Limb (tissue), 2 donors: Measurements from ENCODE around the gene SMAP2.

Source experiments
- DNase-seq, 2 donors: peaks; one replicate each; pipeline ENCODE4 v3.0.0-alpha.2; 2016; ENCODE audit errors: extremely low spot score in 2 of 2

Gene SMAP2

DNA sequence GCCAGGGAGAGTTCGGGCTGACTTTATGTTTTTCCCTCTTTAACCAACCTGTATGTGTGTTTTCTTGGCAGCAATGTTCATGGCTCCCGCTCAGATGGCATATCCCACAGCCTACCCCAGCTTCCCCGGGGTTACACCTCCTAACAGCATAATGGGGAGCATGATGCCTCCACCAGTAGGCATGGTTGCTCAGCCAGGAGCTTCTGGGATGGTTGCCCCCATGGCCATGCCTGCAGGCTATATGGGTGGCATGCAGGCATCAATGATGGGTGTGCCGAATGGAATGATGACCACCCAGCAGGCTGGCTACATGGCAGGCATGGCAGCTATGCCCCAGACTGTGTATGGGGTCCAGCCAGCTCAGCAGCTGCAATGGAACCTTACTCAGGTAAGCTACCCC lies 43.2 kb downstream of the SMAP2 start:
- no peak for DNase-seq

DNA sequence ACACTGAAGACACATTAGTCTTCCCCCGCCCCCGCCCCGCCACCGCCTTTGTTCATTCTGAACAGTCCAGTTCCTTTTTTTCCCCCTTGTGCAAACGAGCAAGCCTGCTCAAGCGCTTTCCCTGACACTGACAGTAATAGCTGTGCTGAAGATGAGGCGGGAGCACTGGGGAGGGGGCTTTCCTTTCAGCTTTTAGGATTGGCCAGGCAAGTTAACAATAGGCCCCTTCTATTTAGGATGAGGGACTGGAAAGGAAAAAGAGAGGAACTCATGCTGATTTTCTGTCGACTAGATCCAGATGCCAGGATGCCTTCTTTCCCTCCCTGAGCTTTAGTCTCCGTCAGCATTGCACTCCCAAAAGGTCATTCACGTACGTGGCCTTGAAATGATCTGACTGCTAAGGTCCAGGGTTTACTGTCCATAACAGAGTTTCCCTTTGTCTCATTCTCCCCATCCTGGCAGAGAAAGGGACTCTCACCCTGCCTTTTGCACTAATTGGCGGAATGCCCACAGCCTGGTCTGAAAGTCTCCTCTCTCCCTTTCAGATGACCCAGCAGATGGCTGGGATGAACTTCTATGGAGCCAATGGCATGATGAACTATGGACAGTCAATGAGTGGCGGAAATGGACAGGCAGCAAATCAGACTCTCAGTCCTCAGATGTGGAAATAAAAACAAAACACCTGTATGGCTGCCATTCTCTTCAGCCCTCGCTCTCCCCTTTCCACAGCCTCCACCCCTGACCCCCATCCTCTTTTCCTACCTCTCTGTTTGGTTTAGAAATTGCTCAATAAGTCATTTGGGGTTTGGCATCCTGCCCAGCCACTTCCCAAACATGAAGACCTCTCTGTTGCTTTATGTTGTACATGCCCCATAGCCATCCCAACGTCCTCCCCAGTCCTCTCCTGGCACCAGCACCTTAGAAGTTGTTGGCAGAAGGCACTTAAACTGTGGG lies 48.2 kb downstream of the SMAP2 start:
- DNase-seq = peak in 1 of 2 donors; percentile 45

DNA sequence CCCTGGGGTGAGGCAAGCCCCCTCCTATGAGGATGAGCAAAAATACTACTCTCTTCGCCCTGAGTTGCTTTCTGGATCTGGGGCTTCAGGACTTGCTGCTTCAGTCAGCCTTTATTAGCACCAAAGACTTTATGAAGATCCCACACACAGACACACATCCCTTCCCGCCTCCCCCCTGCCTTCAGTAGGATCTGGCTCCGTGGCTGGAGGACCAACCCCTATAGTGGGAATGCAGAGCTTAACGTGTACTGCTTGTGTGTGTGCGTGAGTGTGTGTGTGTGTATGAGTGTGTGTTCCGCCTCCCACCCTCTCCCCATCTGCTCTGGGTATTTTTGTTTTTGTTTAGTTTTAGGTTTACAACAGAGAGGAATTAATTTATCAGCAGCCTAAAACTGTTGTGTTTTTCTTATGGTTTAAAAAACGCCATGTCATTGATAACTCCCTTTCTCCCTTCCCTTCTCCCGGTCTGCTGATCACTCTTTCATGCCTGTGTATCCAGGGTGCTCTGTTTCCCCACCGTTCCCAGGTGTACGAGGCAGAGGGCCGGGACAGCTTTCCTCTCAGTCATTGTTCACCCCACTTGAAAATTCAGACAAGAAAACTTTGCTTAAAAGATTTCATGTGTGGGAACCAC lies 49.2 kb downstream of the SMAP2 start:
- no peak for DNase-seq

DNA sequence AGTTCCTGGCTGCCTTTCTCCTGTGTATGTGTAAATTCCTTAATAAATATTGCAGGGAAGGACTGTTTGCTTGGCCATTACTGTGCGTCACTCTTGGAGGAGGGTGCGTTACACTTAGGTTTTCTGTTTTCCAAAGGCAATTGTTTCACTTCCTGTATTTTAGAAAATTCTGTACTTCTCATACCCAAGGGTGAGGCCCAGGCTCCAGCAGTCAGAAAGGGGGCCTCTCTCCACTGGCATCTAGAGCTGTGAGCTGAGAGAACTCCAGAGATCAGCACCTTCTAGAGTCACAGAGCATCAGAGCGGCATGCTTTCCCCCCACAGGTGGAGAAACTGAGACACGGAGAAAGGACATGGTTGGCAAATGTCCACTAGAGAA lies 49.7 kb downstream of the SMAP2 start:
- no peak for DNase-seq

DNA sequence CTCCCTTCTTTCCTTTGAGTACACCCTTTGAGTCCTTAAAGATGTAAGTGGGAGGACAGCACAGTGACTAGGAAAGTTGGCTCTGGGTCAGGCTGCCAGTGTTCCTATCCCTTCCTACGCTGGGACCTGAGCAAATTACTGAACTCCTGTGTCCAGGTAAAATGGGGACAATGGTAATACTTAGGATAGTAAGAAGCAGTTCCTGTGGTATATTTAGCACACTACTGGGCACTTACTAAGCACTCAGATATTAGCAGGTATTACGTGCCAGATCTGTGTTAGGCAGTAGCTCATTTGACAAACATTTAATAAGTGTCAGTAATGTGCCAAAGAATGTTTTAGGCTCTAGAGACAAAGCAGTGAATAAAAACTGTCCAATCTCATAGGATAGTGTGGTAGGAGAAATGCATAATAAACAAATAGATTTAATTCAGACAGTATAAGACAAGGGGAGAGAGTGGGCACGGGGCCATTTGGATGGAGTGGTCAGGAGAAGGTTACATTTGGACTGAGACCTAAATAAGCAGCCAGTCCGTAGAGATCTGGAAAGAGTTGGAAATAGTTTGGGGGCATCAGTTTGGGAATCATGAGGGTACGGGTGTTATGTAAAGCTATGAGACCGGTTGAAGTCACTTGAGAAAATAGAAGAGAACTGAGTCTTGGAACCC lies 50.6 kb downstream of the SMAP2 start:
- no peak for DNase-seq

DNA sequence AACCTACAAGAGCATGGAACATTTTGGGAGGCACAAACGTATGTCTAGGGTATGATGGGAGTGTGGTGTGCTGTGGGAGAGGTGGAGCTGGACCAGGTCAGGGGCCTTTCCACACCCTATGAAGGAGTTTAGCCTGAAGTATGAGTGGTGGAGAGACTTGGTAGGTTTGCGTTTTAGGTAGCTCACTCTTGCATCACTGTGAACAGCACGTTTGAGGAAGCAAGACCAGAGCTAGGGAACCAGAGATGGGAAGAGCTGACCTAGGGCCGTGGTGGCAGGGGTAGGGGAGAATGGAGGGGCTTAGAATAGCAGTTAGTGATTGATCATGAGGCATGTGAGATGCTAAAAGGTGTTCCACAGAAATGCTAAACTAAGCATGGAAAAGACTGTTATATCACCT lies 51.7 kb downstream of the SMAP2 start:
- DNase-seq = no peak

DNA sequence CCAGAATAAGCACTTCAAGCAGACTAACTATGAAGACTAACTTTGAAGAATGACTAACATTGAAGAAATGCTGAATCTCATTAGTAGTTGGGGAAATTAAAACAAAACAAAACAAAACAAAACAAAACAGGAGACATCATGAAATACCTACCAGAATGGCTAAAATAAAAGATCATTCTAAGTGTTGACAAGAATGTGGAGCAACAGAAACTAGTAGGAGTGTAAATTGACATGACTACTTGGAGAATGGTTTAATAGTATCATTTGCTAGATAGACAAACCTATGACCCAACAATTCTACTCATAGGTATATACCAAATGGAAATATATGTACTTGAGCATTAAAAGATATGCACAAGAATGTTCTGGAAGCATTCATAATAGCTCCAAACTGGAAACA lies 57.9 kb downstream of the SMAP2 start:
- DNase-seq = no peak

DNA sequence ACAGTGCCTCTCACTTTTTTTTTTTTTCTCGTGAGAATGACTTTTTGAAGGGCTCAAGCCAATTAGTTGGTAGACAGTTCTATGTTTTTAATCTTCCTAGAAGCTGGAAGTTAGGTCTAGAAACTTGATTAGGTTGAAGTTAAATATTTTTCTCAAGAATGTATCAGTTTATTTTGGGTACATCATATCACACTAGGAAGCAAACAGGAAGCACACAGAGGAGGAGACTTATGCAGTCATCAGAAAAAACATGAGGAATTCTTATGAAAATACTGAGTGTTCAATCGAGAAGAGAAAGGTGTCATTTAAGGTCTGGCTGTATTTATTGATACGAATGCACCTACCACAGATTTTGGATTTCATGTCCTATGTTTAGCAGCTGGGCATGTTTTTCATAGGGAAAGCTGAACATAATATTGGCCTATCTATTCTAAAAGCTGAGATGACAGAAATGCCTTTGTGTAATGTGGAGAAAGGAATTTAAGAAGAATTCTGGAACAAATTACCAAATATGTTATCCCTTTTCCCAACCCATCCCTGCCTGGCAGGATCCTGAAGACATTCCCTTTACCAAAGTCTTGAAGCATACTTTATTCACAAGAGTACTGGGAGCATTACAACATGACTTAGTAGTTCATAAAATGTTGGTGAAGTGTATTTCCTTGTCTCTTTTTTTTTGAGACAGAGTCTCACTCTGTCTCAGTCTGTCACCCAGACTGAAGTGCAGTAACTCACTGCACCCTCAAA lies 59.3 kb downstream of the SMAP2 start:
- DNase-seq = no peak

DNA sequence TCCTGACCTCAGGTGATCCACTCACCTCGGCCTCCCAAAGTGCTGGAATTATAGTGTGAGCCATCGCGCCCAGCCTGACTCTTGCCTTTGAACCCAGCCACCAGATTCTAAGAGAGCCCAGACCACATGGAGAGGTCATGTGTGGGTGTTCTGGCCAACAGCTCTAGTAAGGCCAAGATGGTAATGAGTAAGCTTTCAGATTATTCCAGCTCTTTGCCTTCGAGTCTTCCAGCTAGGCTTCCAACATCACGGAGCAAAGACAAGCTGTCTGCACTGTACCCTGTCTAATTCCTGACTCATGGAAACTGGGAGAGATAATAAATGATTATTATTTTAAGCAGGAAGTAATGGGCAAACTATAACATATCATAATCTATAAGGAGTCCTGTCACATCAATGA lies 61.9 kb downstream of the SMAP2 start:
- DNase-seq = no peak

DNA sequence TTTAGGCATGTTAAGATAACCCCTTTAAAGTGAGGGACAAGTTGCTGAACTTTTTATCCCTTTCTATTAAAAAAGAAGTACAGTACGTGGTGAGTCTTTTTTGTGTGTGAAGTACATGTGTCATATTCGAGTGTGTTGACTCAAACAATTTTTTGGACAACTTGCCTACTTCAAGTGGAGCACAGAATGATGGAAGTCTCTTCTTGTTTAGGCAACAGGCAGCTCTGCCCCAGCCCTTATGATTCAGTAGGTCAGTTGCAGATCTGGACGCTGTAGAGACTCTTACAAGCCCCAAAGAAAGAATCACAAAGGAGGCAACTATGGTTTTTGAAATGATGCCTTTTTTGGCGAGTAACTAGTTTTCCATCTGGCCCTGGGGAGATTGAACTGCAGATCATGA lies 62.3 kb downstream of the SMAP2 start:
- DNase-seq = no peak

DNA sequence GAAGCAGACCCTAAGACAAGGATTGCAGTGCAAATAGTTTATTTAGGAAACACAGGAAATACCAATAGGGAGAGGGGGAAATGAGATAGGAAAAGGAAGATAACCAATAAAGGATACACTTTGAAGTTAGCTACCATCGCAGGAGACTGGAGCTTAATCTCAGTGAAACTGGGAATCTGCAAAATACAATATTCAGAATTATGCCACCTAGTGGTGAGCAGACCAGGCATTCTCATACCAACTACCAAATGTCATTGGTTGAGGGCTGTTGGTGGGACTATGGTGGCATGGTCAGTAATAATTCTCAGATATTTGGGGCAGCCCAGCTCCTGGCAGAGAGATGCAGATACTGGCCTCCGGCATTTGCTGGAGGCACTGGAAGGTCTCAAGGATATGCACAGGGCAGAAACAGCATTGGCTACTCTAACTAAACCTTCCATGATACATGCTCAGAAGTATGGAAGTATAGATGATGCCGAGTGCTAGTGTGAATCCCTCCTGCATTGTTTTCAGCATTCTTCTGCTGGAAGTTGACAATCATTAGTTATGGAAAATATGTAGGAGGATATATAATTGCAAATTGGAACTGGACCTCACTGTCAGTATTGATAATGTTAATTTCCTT lies 65.0 kb downstream of the SMAP2 start:
- DNase-seq = no peak

DNA sequence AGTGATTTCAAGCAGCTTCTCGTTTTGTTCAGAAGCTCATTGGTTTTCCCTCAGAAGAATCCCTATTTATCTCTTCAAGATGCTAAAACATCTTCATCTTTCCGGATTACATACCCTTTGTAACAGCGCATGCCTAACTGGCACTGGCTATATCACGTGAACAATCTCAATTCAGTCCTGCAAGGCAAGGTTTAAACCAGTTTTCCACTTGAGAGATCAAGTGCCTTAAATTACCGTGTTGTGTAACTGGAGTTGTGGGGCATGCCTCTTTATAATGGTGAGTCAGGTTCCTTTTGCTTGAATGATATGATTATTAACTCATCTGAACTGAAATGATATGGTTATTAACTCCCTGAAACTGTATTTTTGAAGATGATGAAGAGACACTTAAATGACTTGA lies 65.7 kb downstream of the SMAP2 start:
- no peak for DNase-seq

DNA sequence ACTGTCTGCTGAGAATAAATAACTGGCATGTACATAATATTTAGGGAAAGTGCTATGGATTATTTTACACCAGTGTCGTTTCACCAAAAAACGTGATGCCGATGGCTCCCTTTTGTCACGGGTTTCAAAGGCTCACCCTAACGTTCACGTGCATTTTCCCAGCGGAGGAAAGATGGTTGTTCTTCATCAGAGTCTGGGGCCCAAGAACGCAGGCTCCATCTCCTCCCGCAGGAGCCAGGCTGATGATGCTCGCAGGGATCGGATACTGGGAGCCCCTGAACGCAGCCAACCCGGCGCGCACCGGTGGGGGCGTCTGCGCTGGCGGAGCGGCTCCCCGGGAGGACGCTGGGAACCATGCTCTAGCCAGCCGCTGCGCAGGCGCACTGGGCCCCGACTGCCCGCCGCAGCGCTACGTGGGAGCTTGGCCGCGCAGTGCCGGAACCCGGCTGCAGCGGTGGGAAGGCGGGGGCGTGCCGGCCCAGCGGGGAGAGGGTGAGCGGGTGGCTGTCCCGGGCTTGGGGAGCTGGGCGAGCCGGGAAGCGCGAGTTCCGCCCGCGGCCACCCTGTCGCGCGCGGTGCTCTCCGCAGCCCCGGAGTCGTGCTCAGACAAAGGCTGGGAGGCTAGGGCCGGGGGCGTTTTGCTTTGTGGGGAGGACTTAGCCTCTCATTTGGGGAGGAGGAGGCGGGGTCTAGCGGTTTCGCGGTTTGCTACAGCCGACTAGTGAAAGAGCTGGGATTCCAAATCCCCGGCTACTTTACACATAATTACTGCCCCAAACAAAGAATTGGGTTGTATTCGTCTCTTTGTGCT lies 76.4 kb downstream of the SMAP2 start, which contains the start of gene ZFP69B:
Gene ZFP69B, plus strand, starts transcription at position 793 of the 811 bp plus-strand sequence. CDS start 486 bp downstream, outside the sequence.
- DNase-seq = peak; percentile 90 to 96

DNA sequence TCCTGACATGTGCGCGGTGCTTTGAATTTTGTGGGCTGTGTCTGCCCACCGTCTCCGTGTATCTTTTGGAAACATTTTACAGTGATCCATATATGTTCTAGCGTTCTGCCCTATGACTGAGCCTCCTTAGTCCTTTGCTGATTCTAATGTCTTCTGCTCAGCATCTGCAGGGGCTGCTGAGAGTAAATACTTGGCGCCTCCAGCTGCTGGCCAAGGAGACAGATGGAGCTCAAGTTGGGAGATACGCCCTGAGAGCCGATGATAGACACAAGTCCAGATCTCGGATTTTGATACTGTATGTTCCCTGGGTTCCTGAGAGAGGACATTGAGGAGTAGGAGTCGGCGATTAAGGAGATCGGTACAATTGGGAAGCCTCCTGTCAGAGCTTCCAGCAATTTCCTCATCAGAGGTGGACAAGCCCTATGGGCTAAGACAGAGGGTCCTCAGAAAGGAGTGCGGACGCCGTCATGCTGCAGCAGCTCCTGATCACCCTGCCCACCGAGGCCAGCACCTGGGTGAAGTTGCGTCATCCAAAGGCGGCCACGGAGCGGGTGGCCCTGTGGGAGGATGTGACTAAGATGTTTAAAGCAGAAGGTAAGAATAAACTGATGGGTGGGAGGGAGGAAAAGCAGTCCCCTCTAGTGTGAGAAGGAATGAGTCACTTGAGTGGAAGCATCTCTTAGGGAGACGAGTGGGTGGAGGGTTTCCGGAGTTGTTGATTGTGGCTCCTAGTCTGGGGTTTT lies 77.1 kb downstream of the SMAP2 start:
- no peak for DNase-seq

DNA sequence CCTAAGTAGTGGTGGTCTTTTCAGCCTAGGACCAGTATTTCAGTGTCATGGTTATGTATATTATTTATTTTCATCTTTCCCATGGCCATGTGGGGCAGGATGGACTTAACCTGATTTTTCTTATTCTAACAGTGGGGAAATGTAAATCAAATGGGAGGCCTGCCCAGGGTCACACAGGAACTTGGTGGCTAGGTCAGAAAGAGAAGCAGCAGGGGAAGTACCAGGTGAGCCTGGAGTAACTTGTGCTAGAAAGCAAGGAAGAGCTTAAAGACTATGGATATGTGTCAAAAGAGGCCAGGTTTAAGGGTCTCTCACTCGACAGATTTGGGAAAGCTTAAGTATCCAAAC lies 77.7 kb downstream of the SMAP2 start:
- no peak for DNase-seq

DNA sequence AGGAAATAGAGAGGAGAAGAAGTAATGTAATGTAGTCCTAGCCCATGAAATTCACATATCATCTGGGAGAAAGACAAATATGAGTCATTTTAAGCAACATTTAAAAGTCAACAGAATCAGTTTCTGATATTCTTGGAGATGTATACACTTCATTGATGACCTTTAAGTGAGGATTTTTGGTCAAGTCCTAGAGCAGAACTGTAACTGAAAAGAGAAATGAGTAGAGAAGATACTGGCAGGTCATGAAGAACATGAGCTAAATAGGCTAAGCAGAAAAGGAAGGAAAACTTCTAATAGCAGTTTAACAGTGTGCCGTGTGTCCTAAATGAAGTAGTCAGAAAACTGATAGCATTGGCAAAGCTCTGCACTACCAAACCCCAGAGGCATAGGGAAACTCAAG lies 81.3 kb downstream of the SMAP2 start:
- DNase-seq = no peak

DNA sequence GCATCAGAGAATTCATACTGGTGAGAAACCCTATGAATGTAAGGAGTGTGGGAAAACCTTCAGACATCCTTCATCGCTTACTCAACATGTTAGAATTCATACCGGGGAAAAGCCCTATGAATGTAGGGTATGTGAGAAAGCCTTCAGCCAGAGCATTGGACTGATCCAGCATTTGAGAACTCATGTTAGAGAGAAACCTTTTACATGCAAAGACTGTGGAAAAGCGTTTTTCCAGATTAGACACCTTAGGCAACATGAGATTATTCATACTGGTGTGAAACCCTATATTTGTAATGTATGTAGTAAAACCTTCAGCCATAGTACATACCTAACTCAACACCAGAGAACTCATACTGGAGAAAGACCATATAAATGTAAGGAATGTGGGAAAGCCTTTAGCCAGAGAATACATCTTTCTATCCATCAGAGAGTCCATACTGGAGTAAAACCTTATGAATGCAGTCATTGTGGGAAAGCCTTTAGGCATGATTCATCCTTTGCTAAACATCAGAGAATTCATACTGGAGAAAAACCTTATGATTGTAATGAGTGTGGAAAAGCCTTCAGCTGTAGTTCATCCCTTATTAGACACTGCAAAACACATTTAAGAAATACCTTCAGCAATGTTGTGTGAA lies 89.5 kb downstream of the SMAP2 start:
- no peak for DNase-seq

DNA sequence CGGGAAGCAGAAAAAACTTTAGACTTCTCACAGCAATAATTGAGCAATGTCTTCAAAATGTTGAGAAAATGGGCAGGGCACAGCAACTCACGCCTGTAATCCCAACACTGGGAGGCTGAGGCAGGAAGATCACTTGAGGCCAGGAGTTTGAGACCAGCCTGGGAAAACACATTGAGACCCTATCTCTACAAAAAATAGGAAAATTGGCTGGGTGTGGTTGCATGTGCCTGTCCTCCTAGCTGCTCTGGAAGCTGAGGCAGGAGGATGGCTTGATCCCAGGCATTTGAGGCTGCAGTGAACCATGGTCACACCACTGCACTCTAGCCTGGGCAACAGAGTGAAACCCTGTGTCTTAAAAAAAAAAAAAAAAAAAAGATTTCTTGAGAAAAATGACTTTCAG lies 95.8 kb downstream of the SMAP2 start:
- no peak for DNase-seq
